ENCODE results near the gene CEP85.

DNA sequence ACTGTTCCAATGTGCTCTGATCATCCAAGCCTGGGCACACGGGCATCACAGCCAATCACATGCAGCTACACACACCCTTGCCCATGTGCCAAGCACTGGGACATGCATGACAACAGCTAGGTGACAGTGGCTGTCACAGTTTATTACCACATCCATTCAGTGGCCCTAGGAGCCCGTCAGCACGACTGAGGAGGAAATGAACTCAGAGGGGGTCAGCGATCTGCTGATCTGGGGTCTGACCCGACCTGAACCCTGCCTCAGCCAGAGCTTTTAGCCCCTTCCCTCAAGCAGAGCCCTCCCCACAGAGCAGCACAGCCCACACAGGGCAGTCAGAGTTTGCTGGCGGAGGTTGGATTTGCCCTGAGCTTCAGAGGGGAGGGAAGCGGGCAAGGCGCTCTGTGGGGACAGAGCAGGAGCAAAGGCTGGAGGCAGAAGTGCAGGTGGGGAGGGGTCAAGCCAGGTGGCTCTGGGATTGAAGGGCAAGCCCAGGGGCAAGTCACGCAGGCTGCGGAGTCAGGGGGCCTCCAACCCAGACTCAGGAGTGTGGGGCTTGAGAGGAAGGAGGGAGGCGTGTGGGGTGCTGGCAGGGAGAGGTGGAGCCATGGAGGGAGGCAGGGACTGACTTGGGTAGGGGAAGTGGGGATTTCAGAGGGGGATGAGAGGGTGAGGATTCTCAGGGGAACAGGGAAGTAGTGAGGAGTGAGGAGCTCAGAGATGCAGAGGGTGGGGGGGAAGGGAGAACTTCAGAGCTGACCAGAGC lies 56.3 kb downstream of the CEP85 start:
- TF ChIP-seq, protein P1, sequence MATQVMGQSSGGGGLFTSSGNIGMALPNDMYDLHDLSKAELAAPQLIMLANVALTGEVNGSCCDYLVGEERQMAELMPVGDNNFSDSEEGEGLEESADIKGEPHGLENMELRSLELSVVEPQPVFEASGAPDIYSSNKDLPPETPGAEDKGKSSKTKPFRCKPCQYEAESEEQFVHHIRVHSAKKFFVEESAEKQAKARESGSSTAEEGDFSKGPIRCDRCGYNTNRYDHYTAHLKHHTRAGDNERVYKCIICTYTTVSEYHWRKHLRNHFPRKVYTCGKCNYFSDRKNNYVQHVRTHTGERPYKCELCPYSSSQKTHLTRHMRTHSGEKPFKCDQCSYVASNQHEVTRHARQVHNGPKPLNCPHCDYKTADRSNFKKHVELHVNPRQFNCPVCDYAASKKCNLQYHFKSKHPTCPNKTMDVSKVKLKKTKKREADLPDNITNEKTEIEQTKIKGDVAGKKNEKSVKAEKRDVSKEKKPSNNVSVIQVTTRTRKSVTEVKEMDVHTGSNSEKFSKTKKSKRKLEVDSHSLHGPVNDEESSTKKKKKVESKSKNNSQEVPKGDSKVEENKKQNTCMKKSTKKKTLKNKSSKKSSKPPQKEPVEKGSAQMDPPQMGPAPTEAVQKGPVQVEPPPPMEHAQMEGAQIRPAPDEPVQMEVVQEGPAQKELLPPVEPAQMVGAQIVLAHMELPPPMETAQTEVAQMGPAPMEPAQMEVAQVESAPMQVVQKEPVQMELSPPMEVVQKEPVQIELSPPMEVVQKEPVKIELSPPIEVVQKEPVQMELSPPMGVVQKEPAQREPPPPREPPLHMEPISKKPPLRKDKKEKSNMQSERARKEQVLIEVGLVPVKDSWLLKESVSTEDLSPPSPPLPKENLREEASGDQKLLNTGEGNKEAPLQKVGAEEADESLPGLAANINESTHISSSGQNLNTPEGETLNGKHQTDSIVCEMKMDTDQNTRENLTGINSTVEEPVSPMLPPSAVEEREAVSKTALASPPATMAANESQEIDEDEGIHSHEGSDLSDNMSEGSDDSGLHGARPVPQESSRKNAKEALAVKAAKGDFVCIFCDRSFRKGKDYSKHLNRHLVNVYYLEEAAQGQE (IDR thresholded peaks at IDR 0.05): no peak
- TF ChIP-seq, protein P2, sequence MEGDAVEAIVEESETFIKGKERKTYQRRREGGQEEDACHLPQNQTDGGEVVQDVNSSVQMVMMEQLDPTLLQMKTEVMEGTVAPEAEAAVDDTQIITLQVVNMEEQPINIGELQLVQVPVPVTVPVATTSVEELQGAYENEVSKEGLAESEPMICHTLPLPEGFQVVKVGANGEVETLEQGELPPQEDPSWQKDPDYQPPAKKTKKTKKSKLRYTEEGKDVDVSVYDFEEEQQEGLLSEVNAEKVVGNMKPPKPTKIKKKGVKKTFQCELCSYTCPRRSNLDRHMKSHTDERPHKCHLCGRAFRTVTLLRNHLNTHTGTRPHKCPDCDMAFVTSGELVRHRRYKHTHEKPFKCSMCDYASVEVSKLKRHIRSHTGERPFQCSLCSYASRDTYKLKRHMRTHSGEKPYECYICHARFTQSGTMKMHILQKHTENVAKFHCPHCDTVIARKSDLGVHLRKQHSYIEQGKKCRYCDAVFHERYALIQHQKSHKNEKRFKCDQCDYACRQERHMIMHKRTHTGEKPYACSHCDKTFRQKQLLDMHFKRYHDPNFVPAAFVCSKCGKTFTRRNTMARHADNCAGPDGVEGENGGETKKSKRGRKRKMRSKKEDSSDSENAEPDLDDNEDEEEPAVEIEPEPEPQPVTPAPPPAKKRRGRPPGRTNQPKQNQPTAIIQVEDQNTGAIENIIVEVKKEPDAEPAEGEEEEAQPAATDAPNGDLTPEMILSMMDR (IDR thresholded peaks at IDR 0.05; ENCODE audit: low read depth, low read length, missing input control): no peak
- no peak for TF ChIP-seq EGR1 (IDR thresholded peaks at IDR 0.05; ENCODE audit: low read depth in 2 of 2)
- no peak for TF ChIP-seq GABPA (IDR thresholded peaks at IDR 0.05 in 1 of 2, conservative IDR thresholded peaks at IDR 0.05 in 1 of 2)
- no peak for TF ChIP-seq JUND (IDR thresholded peaks at IDR 0.05)
- TF ChIP-seq SP1 (IDR thresholded peaks at IDR 0.05): no peak
- no peak for TF ChIP-seq TAF1 (conservative IDR thresholded peaks at IDR 0.05)
- no peak for TF ChIP-seq HNF4A (conservative IDR thresholded peaks at IDR 0.05)
- no peak for TF ChIP-seq RXRA (IDR thresholded peaks at IDR 0.05)
- no peak for TF ChIP-seq FOXA1 (IDR thresholded peaks at IDR 0.05)
